Suprapubic skin (tissue), 3 donors: ENCODE measurements around the gene TMEM232.

ENCODE experiments used
- CTCF ChIP-seq, 2 donors: fragments of 200-600 bp in 1 of 2; fragments of 450-650 bp in 1 of 2; sonication (generic) in 1 of 2; IDR thresholded peaks; one replicate each; pipeline ENCODE4 v1.5.1; 2016 to 2019; ENCODE audit warnings: antibody characterized with exemption in 2 of 2, mild to moderate bottlenecking in 1 of 2, moderate library complexity in 1 of 2
- EP300 ChIP-seq: sonication (generic); formaldehyde crosslinking; IDR thresholded peaks from one replicate; pipeline ENCODE4 v1.6.1; 2017; ENCODE audit warnings: antibody characterized with exemption
- POLR2A ChIP-seq, 2 donors: fragments of 450-650 bp; IDR thresholded peaks; one replicate each; pipeline ENCODE4 v1.6.1; 2017; ENCODE audit warnings: antibody characterized with exemption in 2 of 2, mild to moderate bottlenecking in 2 of 2, moderate library complexity in 2 of 2

GRCh38 chr5:110401881-110402280 is 324.6 kb downstream of the TMEM232 start:
- TF ChIP-seq POLR2A (IDR thresholded peaks at IDR 0.05), result no peak
- no peak for TF ChIP-seq CTCF (IDR thresholded peaks at IDR 0.05)
- TF ChIP-seq EP300, result no peak
